HepG2 (cell line): ENCODE results near the gene RING1. TPM values are rescaled to one million over a fixed set of nuclear protein-coding genes. Genes with fewer than 3 reads are reported as not detected.

Source experiments
- ATF5 ChIP-seq: sonication (generic); formaldehyde crosslinking; IDR thresholded peaks from 2 replicates; pipeline ENCODE4 v1.4.0; 2020; ENCODE audit warnings: mild to moderate bottlenecking, low read depth, missing genetic modification reagents
- CAMTA2 ChIP-seq: sonication (generic); formaldehyde crosslinking; IDR thresholded peaks from 2 replicates; pipeline ENCODE4 v1.4.0; 2020; ENCODE audit warnings: mild to moderate bottlenecking, missing genetic modification reagents, borderline replicate concordance
- FOXJ3 ChIP-seq: sonication (generic); formaldehyde crosslinking; IDR thresholded peaks from 2 replicates; pipeline ENCODE4 v1.4.0; 2020; ENCODE audit warnings: missing genetic modification reagents, mild to moderate bottlenecking, borderline replicate concordance
- JDP2 ChIP-seq: sonication (generic); formaldehyde crosslinking; IDR thresholded peaks from 2 replicates; pipeline ENCODE4 v1.8.1; 2022; ENCODE audit warnings: missing genetic modification reagents, borderline replicate concordance
- KDM1A ChIP-seq: IDR thresholded peaks from 2 replicates; pipeline ENCODE4 v1.6.1; 2016; ENCODE audit warnings: missing compliant biosample characterization
- PAWR ChIP-seq: sonication (generic); formaldehyde crosslinking; IDR thresholded peaks from 2 replicates; pipeline ENCODE4 v1.4.0; 2020; ENCODE audit warnings: missing genetic modification reagents, mild to moderate bottlenecking, borderline replicate concordance
- RFXAP ChIP-seq: sonication (generic); formaldehyde crosslinking; IDR thresholded peaks from 2 replicates; pipeline ENCODE4 v1.4.0; 2020; ENCODE audit warnings: missing genetic modification reagents, borderline replicate concordance
- SMAD9 ChIP-seq: sonication (generic); formaldehyde crosslinking; IDR thresholded peaks from 2 replicates; pipeline ENCODE4 v1.5.1; 2020; ENCODE audit warnings: mild to moderate bottlenecking, missing genetic modification reagents
- ZBTB14 ChIP-seq: sonication (generic); formaldehyde crosslinking; IDR thresholded peaks from 2 replicates; pipeline ENCODE4 v1.4.0; 2020; ENCODE audit warnings: missing genetic modification reagents
- ZEB1 ChIP-seq: IDR thresholded peaks from 2 replicates; pipeline ENCODE4 v1.6.1; 2012; ENCODE audit warnings: mild to moderate bottlenecking, low read depth, inconsistent platforms; ENCODE audit not compliant: insufficient replicate concordance
- ZNF276 ChIP-seq: sonication (generic); formaldehyde crosslinking; IDR thresholded peaks from 2 replicates; pipeline ENCODE4 v1.4.0; 2020; ENCODE audit warnings: mild to moderate bottlenecking, low read depth, missing genetic modification reagents
- ZNF510 ChIP-seq: sonication (generic); formaldehyde crosslinking; IDR thresholded peaks from 2 replicates; pipeline ENCODE4 v1.4.0; 2020; ENCODE audit warnings: low read depth, mild to moderate bottlenecking, missing genetic modification reagents
- ZNF609 ChIP-seq: sonication (generic); formaldehyde crosslinking; IDR thresholded peaks from 2 replicates; pipeline ENCODE4 v1.4.0; 2020; ENCODE audit warnings: mild to moderate bottlenecking, missing genetic modification reagents, borderline replicate concordance
- ZNF678 ChIP-seq: sonication (generic); formaldehyde crosslinking; IDR thresholded peaks from 2 replicates; pipeline ENCODE4 v1.4.0; 2020; ENCODE audit warnings: mild to moderate bottlenecking, missing genetic modification reagents
- ZNF883 ChIP-seq: sonication (generic); formaldehyde crosslinking; IDR thresholded peaks from 2 replicates; pipeline ENCODE4 v1.5.1; 2020; ENCODE audit warnings: mild to moderate bottlenecking, missing genetic modification reagents; ENCODE audit errors: not compliant biosample characterization
- polyA plus RNA-seq, 8 experiments: library from polyadenylated mRNA; depleted of rRNA in 3 of 8; stranded (reverse) in 7 of 8; unstranded in 1 of 8; fragments of >200 nt; fragmentation: Illumina TruSeq in 4 of 8; extraction: Trizol in 4 of 8; gene quantifications; 2 replicates each; pipeline versions ENCODE4 v1.2.1 to v1.2.3, GENCODE V29; 2011 to 2016; ENCODE audit warnings: low read depth in 4 of 8, missing spikeins in 1 of 8, mixed read lengths in 1 of 8; ENCODE audit not compliant: insufficient read depth in 1 of 8
- total RNA-seq, 5 experiments: library from RNA; depleted of rRNA; stranded (reverse); fragments of >200 nt; fragmentation: Illumina TruSeq; extraction: Trizol; gene quantifications; 2 replicates each; pipeline ENCODE4 v1.2.3, GENCODE V29; 2016; ENCODE audit warnings: low read depth in 1 of 5
- TF ChIP-seq, protein P1 (sequence below): sonication (generic); formaldehyde crosslinking; IDR thresholded peaks from 2 replicates; pipeline ENCODE4 v1.8.1; 2023; ENCODE audit warnings: mild to moderate bottlenecking, missing genetic modification reagents, borderline replicate concordance
- TF ChIP-seq, protein P2 (sequence below): sonication (generic); formaldehyde crosslinking; IDR thresholded peaks from 2 replicates; pipeline ENCODE4 v1.4.0; 2020; ENCODE audit warnings: missing genetic modification reagents

The RING1 gene
- total and polyA plus RNA-seq, 2 of the 13 experiments (the other 11 are each of a cell fraction or from before 2014, with no cell fraction given) = 23.9 to 33.6 TPM

DNA sequence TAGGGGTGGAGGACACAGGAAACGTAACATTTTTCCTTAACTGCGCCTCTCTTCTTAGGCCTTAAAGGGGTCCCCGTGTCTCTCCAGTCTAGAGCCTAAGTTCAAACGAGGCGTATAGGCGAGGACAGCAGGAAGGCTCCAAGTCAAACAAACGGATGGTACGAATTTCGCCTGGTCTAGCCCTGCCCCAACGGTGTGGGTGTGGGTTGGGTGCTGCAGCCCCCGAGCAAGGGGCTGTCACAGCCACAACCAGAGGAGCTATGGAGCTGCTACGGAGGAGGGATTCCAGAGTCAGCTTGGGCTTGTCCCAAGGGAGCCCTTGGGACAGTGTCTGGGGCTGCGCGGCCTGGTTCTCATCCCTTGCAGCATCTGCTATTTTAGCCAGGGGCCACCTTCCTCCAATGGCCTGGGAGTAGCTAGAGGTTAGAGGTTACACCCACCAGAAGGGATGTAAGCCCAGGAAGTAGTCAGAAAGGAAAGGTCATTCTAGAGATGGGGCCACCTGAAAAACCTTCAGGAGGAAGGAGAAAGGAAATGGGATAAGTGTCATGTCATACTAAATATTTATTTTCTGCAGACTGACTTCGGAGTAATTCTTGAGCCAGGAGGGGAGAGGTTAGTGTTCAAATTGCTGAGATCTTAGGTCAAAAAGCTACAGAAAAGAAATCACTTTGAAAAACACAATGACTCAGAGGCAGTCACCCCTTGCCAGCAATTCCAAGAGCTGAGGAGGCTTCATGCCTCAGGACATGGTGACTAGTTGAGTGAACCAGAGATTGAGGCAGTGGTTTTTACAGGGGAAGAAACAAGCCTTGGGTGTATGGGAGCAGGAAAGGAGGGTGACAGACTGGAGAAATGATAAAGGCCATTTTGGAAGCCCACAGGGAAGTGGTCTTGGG, 41.7 kb downstream of the RING1 start (continued):
- TF ChIP-seq ZNF883 (peak; percentile 30), ZEB1 (no peak), ATF5 (CRISPR knock-in tag) (no peak), KDM1A (CRISPR knock-in tag) (no peak), JDP2 (no peak), PAWR (CRISPR knock-in tag) (no peak), CAMTA2 (0 out of 2 replicates have a peak, but pooled peaks have one; percentile 33), ZNF510 (no peak), ZBTB14 (CRISPR knock-in tag) (no peak), FOXJ3 (CRISPR knock-in tag) (no peak), RFXAP (CRISPR knock-in tag) (no peak), ZNF609 (CRISPR knock-in tag) (no peak), ZNF678 (CRISPR knock-in tag) (no peak), ZNF276 (CRISPR knock-in tag) (no peak), SMAD9 (CRISPR knock-in tag) (0 out of 2 replicates have a peak, but pooled peaks have one; percentile 57)
- TF ChIP-seq, protein P1, sequence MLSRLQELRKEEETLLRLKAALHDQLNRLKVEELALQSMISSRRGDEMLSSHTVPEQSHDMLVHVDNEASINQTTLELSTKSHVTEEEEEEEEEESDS (CRISPR knock-in tag) = no peak
- TF ChIP-seq, protein P2, sequence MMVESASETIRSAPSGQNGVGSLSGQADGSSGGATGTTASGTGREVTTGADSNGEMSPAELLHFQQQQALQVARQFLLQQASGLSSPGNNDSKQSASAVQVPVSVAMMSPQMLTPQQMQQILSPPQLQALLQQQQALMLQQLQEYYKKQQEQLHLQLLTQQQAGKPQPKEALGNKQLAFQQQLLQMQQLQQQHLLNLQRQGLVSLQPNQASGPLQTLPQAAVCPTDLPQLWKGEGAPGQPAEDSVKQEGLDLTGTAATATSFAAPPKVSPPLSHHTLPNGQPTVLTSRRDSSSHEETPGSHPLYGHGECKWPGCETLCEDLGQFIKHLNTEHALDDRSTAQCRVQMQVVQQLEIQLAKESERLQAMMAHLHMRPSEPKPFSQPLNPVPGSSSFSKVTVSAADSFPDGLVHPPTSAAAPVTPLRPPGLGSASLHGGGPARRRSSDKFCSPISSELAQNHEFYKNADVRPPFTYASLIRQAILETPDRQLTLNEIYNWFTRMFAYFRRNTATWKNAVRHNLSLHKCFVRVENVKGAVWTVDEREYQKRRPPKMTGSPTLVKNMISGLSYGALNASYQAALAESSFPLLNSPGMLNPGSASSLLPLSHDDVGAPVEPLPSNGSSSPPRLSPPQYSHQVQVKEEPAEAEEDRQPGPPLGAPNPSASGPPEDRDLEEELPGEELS (CRISPR knock-in tag) = no peak
